HG03565 (cell line): Measurements from ENCODE around the gene CEP170.

Source experiments
- ATAC-seq: cut with Tn5 transposase; IDR thresholded peaks from one replicate; pipeline ENCODE4 v1.9.1; 2021; ENCODE audit warnings: mild to moderate bottlenecking, moderate library complexity; ENCODE audit not compliant: unreplicated experiment

The CEP170 gene

DNA sequence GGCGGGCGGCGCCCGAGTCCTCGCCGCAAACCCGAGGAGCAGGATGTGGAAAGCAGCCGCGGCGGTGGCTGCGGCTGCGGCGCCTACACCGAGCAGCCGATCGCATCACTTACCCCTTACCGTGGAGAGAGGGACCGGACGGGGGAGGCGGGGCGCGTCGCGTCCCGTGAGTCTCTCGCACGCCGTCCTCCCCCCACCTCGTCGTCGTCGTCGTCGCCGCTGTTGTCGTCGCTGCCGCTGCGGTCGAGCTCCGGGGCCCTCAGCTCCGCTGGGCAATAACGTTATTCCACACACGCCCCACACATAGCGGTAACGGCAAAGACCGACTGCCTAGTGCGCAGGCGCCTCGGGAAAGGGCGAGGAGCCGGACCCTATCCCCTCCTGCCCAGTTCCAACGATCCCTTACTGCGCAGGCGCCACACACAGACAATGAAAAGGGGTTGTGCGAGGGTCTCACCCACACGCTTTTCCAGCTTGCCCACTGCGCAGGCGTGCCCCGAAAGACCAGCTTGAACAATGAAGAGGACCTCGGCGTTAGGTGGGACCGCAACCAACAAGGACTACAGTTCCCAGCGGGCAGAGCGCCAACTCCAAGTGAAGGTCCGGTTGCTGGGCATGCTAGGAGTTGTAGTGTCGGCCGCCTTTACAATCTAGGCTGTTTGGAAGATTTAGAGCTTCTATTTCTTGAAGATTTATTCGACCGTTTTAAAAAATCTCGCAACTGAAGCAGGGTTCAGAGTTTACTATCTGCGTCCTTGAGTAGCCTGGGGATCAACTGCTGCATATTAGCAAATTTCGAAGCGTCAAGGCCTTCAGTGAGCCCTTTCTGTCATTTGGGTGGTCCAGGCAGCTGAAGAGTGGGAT is at the start of gene CEP170:
CEP170 (minus strand) TSS at position 355 of the 864 bp plus-strand sequence. CDS start 30,001 bp downstream, outside the sequence.
- peak; percentile 28 for ATAC-seq

GRCh38 chr1:243301059-243301458 is 46.0 kb upstream of the CEP170 start:
- no peak for ATAC-seq

DNA sequence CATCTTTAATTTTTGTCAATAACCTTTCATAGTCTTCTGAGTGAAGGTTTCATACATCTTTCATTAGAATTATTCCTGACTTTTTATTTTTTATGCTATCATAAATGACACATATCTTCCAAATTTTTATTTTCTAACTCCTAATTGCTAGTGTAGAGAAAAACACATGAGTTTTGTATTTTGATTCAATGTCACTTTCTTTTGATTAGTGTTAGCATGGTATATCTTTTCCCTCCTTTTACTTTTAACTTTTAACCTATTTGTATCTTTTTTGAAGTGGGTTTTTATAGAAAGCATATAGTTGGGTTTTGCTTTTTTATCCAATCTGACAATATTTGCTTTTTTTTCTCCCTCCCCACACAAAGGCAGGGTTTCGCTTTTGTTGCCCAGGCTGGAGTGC is 44.0 kb upstream of the CEP170 start:
- no peak for ATAC-seq

DNA sequence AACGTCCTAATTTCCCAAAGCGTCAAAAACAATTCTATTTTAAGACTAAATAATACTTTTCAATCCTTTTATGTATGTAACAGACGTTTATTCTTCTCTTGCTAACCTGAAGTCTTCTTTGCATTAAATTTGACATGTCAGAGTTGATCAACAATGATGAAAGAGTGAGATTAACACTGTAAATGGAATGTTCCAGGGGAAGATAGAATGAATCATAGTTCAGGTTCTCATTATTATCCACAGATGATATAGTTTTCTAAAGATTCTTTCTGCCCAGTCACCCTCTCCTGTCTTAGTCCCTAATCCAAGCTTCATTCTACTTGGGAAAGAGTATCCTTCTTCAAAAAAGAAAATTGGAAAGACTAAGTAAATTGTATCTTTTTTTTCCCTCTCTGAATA is 39.6 kb upstream of the CEP170 start:
- ATAC-seq = no peak

- ATAC-seq = no peak
Observed at GRCh38 chr1:243293941-243294722, 39.1 kb upstream of the CEP170 start.

DNA sequence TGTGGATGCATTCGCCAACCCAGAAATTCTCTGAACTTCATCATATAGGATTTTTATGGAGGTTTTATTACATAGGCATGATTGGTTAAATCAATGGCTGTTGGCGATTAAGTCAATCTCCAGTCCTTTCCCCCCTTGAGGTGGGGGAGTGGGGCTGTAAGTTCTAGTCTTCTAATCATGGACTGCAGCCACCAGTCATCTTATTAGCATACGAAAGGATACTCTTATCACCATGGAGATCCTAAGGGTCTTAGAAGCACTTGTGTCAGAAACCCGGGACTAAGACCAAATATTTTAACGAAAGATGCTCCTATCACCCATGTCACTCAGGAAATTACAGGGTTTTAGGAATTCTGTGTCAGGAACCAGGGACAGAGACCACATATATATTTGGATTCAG is 37.0 kb upstream of the CEP170 start:
- ATAC-seq = no peak

DNA sequence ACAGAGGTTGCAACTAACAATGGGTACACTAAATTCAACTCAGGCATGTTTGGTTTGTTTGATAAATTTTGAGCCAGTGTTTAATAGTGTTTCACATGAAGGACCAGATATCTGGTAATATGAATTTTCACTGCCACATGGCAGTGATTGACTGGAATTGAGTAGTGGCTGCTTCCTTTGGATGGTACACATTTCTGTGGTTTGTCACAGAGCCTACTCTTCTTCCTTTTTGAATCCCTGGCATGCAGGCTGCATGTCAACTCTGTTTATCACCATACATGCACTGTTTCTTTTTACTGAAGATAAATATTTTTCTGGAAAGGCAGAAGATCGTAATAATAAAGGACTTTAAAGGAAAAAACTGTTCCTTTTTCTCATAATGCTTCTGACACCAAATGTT is 36.2 kb upstream of the CEP170 start:
- no peak for ATAC-seq

- no peak for ATAC-seq
Observed at GRCh38 chr1:243288062-243288461, 33.0 kb upstream of the CEP170 start.

DNA sequence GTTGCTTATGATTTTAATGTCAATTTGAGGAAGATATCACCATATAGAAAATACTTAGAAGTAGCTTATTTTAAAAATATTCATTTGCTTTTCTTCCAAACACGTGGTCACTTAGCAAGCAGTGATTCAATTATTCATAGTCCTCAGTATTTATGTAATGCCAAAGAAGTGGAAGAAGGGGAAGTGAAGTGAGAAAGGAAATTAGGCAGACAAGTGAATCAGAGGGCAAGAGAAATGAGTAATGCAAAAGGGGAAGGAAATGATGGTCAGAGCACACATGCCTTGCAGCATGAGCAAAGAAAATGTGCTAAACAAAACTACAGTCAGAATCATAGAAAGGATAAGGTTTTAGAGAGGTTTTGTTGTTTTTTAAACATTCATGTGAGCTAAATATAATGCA is 32.6 kb upstream of the CEP170 start:
- ATAC-seq = peak; percentile 98

DNA sequence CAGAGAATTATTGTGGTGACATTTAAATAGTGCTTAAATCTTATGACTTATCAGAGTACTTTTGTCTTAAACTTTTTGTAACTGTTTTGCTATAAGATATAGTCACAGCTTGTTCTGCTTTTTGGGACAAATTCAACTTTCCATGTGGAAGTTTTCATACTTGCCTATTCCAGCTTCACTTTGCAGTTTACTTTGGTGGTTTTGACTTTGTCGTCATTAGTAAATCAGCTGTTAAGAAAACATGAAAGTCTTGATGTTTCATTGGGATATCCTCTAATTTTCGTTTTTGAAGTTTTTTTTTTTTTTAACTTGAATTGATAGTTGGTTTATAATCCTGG is 32.0 kb upstream of the CEP170 start:
- no peak for ATAC-seq

DNA sequence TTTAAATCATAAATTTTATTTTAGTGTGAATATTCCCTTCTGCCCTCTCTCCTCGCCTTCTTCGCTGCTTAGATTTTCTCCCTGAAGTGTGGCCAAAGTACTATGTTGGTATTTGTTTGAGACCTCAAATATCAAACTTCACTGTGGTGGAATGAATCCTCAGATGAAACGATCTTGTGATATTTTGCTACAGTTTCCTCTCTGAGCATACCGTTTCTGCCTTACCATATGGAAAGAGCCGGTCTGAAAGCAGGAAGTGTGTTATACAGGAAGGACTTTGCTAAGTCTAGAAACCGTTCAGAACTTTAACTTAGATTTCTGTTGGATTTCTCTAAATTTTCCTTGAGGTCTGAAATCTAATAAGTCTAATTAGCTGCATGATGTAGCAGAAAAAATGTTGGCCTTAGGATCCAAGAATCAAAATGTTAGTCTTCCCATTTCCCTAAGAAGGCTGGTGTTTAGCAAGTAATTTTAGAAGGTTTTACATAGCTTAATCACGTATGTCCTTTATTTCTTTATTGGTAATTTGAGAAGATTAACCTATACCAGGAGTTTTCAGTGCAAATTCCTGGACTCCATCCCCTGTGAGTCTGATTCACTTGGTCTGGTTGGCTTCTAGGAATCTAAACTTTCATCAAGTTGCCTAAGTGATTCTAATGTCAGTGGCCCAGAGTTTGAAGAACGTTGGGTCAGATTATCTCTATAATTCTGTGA is 31.5 kb upstream of the CEP170 start:
- no peak for ATAC-seq

GRCh38 chr1:243281672-243282071 is 26.6 kb upstream of the CEP170 start:
- no peak for ATAC-seq

- ATAC-seq = no peak
Observed at GRCh38 chr1:243280571-243281129, 25.6 kb upstream of the CEP170 start.

- ATAC-seq = no peak
Observed at GRCh38 chr1:243275316-243275715, 20.2 kb upstream of the CEP170 start.

DNA sequence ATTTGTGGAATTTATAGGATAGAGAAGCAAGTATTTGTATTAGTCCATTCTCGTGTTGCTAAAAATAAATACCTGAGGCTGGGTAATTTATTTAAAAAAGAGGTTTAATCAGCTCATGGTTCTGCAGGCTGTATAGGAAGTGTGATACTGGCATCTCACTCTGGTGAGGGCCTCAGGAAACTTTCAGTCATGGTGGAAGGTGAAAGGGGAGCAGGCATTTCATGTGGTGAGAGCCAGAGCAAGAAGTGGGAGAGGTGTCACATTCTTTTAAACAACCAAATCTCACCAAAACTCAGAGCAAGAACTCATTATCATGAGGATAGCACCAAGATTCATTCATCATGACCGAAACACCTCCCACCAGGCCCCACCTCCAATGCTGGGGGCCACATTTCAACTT is 18.9 kb upstream of the CEP170 start:
- ATAC-seq = no peak

DNA sequence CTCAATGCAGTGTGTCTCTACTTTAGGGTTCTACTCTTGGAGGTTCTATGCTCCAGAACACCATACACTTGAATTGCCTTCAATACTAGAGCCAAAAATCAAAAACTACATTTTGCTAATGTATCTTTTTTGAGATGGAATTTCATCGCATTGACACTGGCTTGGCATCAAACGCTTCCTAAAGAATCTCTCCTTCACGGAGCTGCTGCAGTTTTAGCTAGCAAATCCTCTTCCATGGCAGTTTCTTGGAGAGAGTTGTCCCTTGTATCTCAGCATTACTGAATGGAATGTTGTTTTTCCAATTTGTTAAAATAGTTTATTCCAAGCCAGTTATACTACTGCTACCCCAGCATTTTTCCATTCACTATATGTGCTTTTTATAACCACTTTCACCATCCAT is 18.4 kb upstream of the CEP170 start:
- ATAC-seq = no peak

- ATAC-seq = no peak
Observed at GRCh38 chr1:243272401-243272800, 17.3 kb upstream of the CEP170 start.

- ATAC-seq = no peak
Observed at GRCh38 chr1:243271996-243272395, 16.9 kb upstream of the CEP170 start.

DNA sequence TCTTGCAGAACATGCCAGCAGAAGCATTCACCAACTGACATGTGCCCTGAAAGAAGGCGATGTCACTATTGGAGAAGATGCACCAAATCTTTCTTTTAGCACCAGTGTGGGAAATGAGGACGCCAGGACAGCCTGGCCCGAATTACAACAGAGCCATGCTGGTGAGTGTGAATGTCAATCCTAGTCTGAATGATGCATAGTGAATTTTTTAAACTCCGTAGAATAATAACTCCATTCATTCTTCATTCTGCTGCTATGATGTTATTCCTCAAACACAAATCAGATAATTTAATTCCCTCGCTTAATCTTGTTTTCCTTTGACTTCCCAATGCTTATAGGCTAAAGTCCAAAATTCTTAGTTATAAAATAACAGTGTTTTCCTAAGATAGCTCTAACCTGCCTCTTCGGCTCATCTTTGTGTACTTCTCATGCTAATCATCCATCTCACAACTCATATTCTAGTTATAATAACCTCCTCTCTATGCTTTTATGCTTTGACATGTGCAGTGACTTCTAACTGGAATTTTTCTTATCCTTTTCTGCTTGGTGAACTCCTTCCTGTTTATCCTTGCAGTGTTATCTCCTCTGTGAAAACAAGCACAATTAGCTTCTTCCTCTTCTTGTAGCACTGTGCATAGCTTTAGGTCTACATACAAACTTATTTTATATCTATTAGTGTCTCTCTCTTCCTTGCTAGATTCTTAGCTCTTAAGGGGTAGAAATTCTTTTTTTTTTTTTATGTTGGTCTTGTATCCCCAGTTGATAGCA is 15.2 kb upstream of the CEP170 start:
- ATAC-seq = no peak

DNA sequence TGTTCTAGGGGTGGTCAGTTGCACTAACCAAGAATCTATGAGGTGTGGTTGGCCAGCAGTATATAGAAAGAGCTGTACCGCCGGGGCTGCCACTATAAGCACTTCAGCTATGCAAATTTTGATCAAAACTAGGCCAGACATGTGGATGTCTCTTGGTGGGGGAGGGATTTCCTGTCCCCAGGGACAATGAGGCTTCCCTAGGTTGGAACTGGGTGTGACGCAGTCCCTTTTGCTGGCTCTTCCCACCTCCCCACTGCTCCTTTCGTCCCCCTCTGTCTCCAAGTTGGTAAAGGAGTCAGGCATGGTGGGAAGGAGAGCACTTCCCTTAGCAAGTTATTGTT is 14.3 kb upstream of the CEP170 start:
- ATAC-seq = no peak
